Hepatocyte (in vitro differentiated cells): ENCODE data around the gene RABGAP1L.

ENCODE experiments used
- EZH2 ChIP-seq: fragments of 200-600 bp; sonication (generic); IDR thresholded peaks from 2 replicates; pipeline ENCODE4 v1.6.1; 2016; ENCODE audit warnings: antibody characterized with exemption, mild to moderate bottlenecking, borderline replicate concordance
- EZH2phosphoT487 ChIP-seq: fragments of 200-600 bp; sonication (generic); IDR thresholded peaks from one replicate; pipeline ENCODE4 v1.6.1; 2018; ENCODE audit warnings: antibody characterized with exemption, mild to moderate bottlenecking, low read depth, moderate library complexity; ENCODE audit not compliant: unreplicated experiment, severe bottlenecking
- TF ChIP-seq, protein P1 (sequence below): fragments of 200-600 bp; sonication (generic); IDR thresholded peaks from 2 replicates; pipeline ENCODE4 v1.5.1; 2016; ENCODE audit warnings: antibody characterized with exemption, mild to moderate bottlenecking; ENCODE audit not compliant: poor library complexity

DNA sequence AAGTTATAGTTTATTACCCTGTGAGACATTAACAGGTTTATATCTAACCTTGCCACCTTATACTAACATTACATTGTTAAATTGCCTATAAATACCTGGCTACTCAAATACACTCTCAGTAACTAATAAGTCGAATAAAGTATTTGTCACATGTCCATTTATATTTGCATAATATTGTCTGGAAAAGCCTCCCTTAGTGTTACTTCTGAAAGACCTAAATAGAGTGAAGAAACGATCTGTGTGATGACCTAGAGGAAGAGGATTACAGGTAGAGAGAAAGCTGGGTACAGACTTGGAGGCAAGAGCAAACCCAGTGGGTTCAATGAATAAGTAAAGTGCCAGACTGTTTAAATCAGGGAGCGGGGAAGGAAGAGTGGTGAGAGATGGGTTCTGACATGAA is 837.7 kb downstream of the RABGAP1L start:
- TF ChIP-seq, protein P1, sequence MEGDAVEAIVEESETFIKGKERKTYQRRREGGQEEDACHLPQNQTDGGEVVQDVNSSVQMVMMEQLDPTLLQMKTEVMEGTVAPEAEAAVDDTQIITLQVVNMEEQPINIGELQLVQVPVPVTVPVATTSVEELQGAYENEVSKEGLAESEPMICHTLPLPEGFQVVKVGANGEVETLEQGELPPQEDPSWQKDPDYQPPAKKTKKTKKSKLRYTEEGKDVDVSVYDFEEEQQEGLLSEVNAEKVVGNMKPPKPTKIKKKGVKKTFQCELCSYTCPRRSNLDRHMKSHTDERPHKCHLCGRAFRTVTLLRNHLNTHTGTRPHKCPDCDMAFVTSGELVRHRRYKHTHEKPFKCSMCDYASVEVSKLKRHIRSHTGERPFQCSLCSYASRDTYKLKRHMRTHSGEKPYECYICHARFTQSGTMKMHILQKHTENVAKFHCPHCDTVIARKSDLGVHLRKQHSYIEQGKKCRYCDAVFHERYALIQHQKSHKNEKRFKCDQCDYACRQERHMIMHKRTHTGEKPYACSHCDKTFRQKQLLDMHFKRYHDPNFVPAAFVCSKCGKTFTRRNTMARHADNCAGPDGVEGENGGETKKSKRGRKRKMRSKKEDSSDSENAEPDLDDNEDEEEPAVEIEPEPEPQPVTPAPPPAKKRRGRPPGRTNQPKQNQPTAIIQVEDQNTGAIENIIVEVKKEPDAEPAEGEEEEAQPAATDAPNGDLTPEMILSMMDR = no peak
- TF ChIP-seq EZH2phosphoT487 = no peak
- no peak for TF ChIP-seq EZH2
